Thyroid gland (tissue), 4 donors: Measurements from ENCODE around the gene BANK1. TPM values are rescaled to one million over a fixed set of nuclear protein-coding genes. Genes with fewer than 3 reads are reported as not detected.

Experiments
- DNase-seq, 2 donors: peaks; one replicate each; pipeline ENCODE4 v3.0.0-alpha.2; 2019
- H3K27ac ChIP-seq, 3 donors: fragments of 200-600 bp; sonication (generic); 1 replicate in 2 of 3; 2 replicates in 1 of 3; pipeline ENCODE4 v1.5.1; 2016 to 2019; ENCODE audit warnings: mild to moderate bottlenecking in 1 of 3, moderate library complexity in 1 of 3
- H3K27me3 ChIP-seq: fragments of 200-600 bp; sonication (generic); one replicate; pipeline ENCODE4 v1.5.1; 2019
- H3K36me3 ChIP-seq, 2 donors: fragments of 200-600 bp; sonication (generic); one replicate each; pipeline ENCODE4 v1.5.1; 2016 to 2019
- H3K4me1 ChIP-seq, 2 donors: fragments of 200-600 bp; sonication (generic); one replicate each; pipeline ENCODE4 v1.5.1; 2017 to 2019
- H3K4me3 ChIP-seq, 3 donors: fragments of 200-600 bp; sonication (generic); replicated peaks in 1 of 3; 1 replicate in 2 of 3; 2 replicates in 1 of 3; pipeline ENCODE4 v1.5.1; 2016; ENCODE audit warnings: mild to moderate bottlenecking in 1 of 3
- H3K9me3 ChIP-seq: fragments of 200-600 bp; sonication (generic); one replicate; pipeline ENCODE4 v1.5.1; 2017
- POLR2A ChIP-seq, 2 donors: fragments of 450-650 bp; IDR thresholded peaks; one replicate each; pipeline ENCODE4 v1.6.1; 2017; ENCODE audit warnings: antibody characterized with exemption in 2 of 2, mild to moderate bottlenecking in 2 of 2, moderate library complexity in 1 of 2
- WGBS, 2 donors: methylation state at CpG; one replicate each; pipeline ENCODE4 v1.1.5; 2017; 5-methylcytosine and 5-hydroxymethylcytosine counted together
- intact Hi-C: fragments of 100-400 bp; cut with DNase I; formaldehyde crosslinking; loops from one replicate; pipeline ENCODE4 v1.15.1; 2023
- total RNA-seq, 4 donors: library from RNA; depleted of rRNA; stranded (reverse); fragments of >200 nt; gene quantifications; one replicate each; pipeline ENCODE4 v1.2.3, GENCODE V29; 2016
- TF ChIP-seq, protein P1 (sequence below), 6 experiments: fragments of 200-600 bp in 3 of 6; fragments of 450-650 bp in 3 of 6; sonication (generic) in 3 of 6; IDR thresholded peaks; one replicate each; pipeline ENCODE4 v1.5.1; 2016 to 2019; ENCODE audit warnings: antibody characterized with exemption in 6 of 6, mild to moderate bottlenecking in 2 of 6, inconsistent platforms in 1 of 6, moderate library complexity in 1 of 6

The BANK1 gene
- total RNA-seq, 4 donors from 2014 or later: 15.5 to 22.8 (median 20.3) TPM

GRCh38 chr4:101762025-101762424 is 28.5 kb upstream of the BANK1 start:
- no peaks in the 10 kb centered on the region for H3K9me3 ChIP-seq
- DNase-seq: no peak
- intact Hi-C loops: no loop called here
- no peak overlapping the region for H3K4me3 ChIP-seq
- TF ChIP-seq, protein P1, sequence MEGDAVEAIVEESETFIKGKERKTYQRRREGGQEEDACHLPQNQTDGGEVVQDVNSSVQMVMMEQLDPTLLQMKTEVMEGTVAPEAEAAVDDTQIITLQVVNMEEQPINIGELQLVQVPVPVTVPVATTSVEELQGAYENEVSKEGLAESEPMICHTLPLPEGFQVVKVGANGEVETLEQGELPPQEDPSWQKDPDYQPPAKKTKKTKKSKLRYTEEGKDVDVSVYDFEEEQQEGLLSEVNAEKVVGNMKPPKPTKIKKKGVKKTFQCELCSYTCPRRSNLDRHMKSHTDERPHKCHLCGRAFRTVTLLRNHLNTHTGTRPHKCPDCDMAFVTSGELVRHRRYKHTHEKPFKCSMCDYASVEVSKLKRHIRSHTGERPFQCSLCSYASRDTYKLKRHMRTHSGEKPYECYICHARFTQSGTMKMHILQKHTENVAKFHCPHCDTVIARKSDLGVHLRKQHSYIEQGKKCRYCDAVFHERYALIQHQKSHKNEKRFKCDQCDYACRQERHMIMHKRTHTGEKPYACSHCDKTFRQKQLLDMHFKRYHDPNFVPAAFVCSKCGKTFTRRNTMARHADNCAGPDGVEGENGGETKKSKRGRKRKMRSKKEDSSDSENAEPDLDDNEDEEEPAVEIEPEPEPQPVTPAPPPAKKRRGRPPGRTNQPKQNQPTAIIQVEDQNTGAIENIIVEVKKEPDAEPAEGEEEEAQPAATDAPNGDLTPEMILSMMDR (IDR thresholded peaks at IDR 0.05): no peak
- TF ChIP-seq POLR2A (IDR thresholded peaks at IDR 0.05): no peak
- H3K27ac ChIP-seq: no peak overlapping the region
- no peaks in the 10 kb centered on the region for H3K4me1 ChIP-seq
- H3K36me3 ChIP-seq: no peaks in the 10 kb centered on the region
- H3K27me3 ChIP-seq: no peaks in the 10 kb centered on the region
- WGBS, 2 donors: 60 to 68% methylated on average over 2 of the region's 2 CpGs

- Histone ChIP-seq H3K4me3 (no peak overlapping the region), H3K9me3 (no peaks in the 10 kb centered on the region), H3K27ac (no peak overlapping the region), H3K27me3 (no peaks in the 10 kb centered on the region), H3K36me3 (no peaks in the 10 kb centered on the region), H3K4me1 (no peaks in the 10 kb centered on the region)
- TF ChIP-seq, protein P1 (IDR thresholded peaks at IDR 0.05): no peak
- no peak for TF ChIP-seq POLR2A (IDR thresholded peaks at IDR 0.05)
- WGBS, 2 donors: 69 to 77% methylated on average over 2 of the region's 2 CpGs
- intact Hi-C loops: no loop called here
- DNase-seq: no peak
Observed at GRCh38 chr4:101762534-101762933, 28.0 kb upstream of the BANK1 start.

DNA sequence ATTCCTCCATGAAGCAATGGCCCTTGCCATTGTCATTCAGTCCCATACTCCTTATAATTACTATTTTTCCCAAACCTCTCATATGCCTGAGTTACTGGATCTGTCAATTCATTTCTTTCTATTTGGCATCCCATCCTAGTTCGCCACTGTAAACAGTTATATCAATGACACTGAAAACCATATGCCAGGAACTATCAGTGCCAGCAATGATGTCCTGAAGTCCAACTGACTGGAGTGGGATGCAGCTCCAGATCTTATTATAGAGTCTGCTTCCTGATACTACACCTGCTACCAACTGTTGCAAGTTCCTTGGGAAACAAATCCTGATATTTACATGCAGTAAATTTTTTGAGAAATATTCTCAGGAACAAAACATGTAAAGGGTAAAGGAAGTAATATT is 27.0 kb upstream of the BANK1 start:
- intact Hi-C loops: no loop called here
- TF ChIP-seq, protein P1 (IDR thresholded peaks at IDR 0.05): no peak
- TF ChIP-seq POLR2A (IDR thresholded peaks at IDR 0.05): no peak
- Histone ChIP-seq H3K27ac (no peak overlapping the region), H3K9me3 (no peaks in the 10 kb centered on the region), H3K36me3 (no peaks in the 10 kb centered on the region), H3K4me3 (no peak overlapping the region), H3K27me3 (no peaks in the 10 kb centered on the region), H3K4me1 (no peaks in the 10 kb centered on the region)
- no peak for DNase-seq
- 98% methylated on average over 1 of the region's 1 CpG for WGBS, 2 donors

- H3K4me1 ChIP-seq: no peaks in the 10 kb centered on the region
- WGBS, 2 donors: 68 to 87% methylated on average over 1 of the region's 1 CpG
Observed at GRCh38 chr4:101774807-101775206, 15.7 kb upstream of the BANK1 start.

GRCh38 chr4:101777431-101777830 is 13.1 kb upstream of the BANK1 start:
- no peaks in the 10 kb centered on the region for H3K9me3 ChIP-seq
- no peaks in the 10 kb centered on the region for H3K36me3 ChIP-seq
- intact Hi-C loops: no loop called here
- H3K4me3 ChIP-seq: no peak overlapping the region
- TF ChIP-seq, protein P1 (IDR thresholded peaks at IDR 0.05): no peak
- no peak for TF ChIP-seq POLR2A (IDR thresholded peaks at IDR 0.05)
- H3K27me3 ChIP-seq: no peaks in the 10 kb centered on the region
- 86 to 92% methylated on average over 1 of the region's 1 CpG for WGBS, 2 donors
- H3K27ac ChIP-seq: no peak overlapping the region
- no peak for DNase-seq
- H3K4me1 ChIP-seq: no peaks in the 10 kb centered on the region

More at GRCh38 chr4:101774807-101775206, 15.7 kb upstream of the BANK1 start:
- no peaks in the 10 kb centered on the region for H3K27me3 ChIP-seq
- intact Hi-C loops: no loop called here
- no peak overlapping the region for H3K27ac ChIP-seq
- TF ChIP-seq, protein P1 (IDR thresholded peaks at IDR 0.05): no peak
- no peak for TF ChIP-seq POLR2A (IDR thresholded peaks at IDR 0.05)
- no peaks in the 10 kb centered on the region for H3K9me3 ChIP-seq
- no peak for DNase-seq
- no peaks in the 10 kb centered on the region for H3K36me3 ChIP-seq
- no peak overlapping the region for H3K4me3 ChIP-seq
